H9 (cell line): ENCODE measurements around the gene IL17REL. TPM values are rescaled to one million over a fixed set of nuclear protein-coding genes. Genes with fewer than 3 reads are reported as not detected.
"Not testable (repeated sequence)": the region's sequence is repeated elsewhere in the genome, so short reads cannot be mapped to it uniquely, and the experiment has no call there.

Experiments used
- DNase-seq: peaks from one replicate; pipeline ENCODE4 v3.0.0-alpha.2; 2017
- H2AFZ ChIP-seq: one replicate; pipeline ENCODE4 v1.6.1; 2013; ENCODE audit warnings: mild to moderate bottlenecking, low read length, control low read depth, moderate library complexity
- H2AK5ac ChIP-seq: 2 replicates; pipeline ENCODE4 v1.6.1; 2013; ENCODE audit warnings: low read length, control low read depth, mixed read lengths; ENCODE audit not compliant: insufficient read length
- H2BK120ac ChIP-seq: one replicate; pipeline ENCODE4 v1.6.1; 2013; ENCODE audit warnings: low read depth, mild to moderate bottlenecking, low read length, control low read depth, inconsistent platforms; ENCODE audit not compliant: poor library complexity, severe bottlenecking
- H2BK12ac ChIP-seq: 2 replicates; pipeline ENCODE4 v1.6.1; 2013; ENCODE audit warnings: low read length, control low read depth, mixed read lengths, low read depth; ENCODE audit not compliant: insufficient read length
- H2BK15ac ChIP-seq: 2 replicates; pipeline ENCODE4 v1.6.1; 2013; ENCODE audit warnings: low read depth, low read length, control low read depth
- H2BK20ac ChIP-seq: one replicate; pipeline ENCODE4 v1.6.1; 2013; ENCODE audit warnings: low read depth, mild to moderate bottlenecking, low read length, control low read depth, inconsistent platforms; ENCODE audit not compliant: poor library complexity, severe bottlenecking
- H2BK5ac ChIP-seq: 2 replicates; pipeline ENCODE4 v1.6.1; 2013; ENCODE audit warnings: low read length, control low read depth, mixed read lengths; ENCODE audit not compliant: insufficient read length
- H3K14ac ChIP-seq: 2 replicates; pipeline ENCODE4 v1.6.1; 2013; ENCODE audit warnings: low read length, control low read depth; ENCODE audit not compliant: insufficient read depth
- H3K18ac ChIP-seq: 2 replicates; pipeline ENCODE4 v1.6.1; 2013; ENCODE audit warnings: low read depth, mild to moderate bottlenecking, mixed read lengths, low read length, control low read depth; ENCODE audit not compliant: insufficient read length
- H3K23ac ChIP-seq: 2 replicates; pipeline ENCODE4 v1.6.1; 2013; ENCODE audit warnings: low read length, control low read depth, mixed read lengths, low read depth; ENCODE audit not compliant: insufficient read length
- H3K23me2 ChIP-seq: 2 replicates; pipeline ENCODE4 v1.6.1; 2013; ENCODE audit warnings: low read depth, mild to moderate bottlenecking, mixed read lengths, low read length, control low read depth; ENCODE audit not compliant: insufficient read length, poor library complexity, severe bottlenecking
- H3K27ac ChIP-seq: 2 replicates; pipeline ENCODE4 v1.5.1; 2013; ENCODE audit warnings: low read length, control low read depth, mixed read lengths, low read depth; ENCODE audit not compliant: insufficient read length
- H3K27me3 ChIP-seq: 2 replicates; pipeline ENCODE4 v1.6.1; 2013; ENCODE audit warnings: low read length, control low read depth, inconsistent platforms; ENCODE audit not compliant: insufficient read depth
- H3K4ac ChIP-seq: 2 replicates; pipeline ENCODE4 v1.6.1; 2013; ENCODE audit warnings: low read depth, mild to moderate bottlenecking, control low read depth, inconsistent platforms, low read length, moderate library complexity
- H3K4me1 ChIP-seq: 2 replicates; pipeline ENCODE4 v1.6.1; 2013; ENCODE audit warnings: low read length, control low read depth, inconsistent platforms; ENCODE audit not compliant: insufficient read depth
- H3K4me2 ChIP-seq: 2 replicates; pipeline ENCODE4 v1.6.1; 2013; ENCODE audit warnings: low read length, control low read depth, mixed read lengths; ENCODE audit not compliant: insufficient read length, insufficient read depth
- H3K56ac ChIP-seq: 2 replicates; pipeline ENCODE4 v1.6.1; 2013; ENCODE audit warnings: low read depth, mild to moderate bottlenecking, mixed read lengths, low read length, control low read depth; ENCODE audit not compliant: insufficient read length
- H3K79me1 ChIP-seq: 2 replicates; pipeline ENCODE4 v1.6.1; 2013; ENCODE audit warnings: low read depth, mild to moderate bottlenecking, moderate library complexity, low read length, control low read depth, inconsistent platforms; ENCODE audit not compliant: insufficient read depth, poor library complexity, severe bottlenecking
- H3K79me2 ChIP-seq: 2 replicates; pipeline ENCODE4 v1.6.1; 2013; ENCODE audit warnings: low read length, control low read depth, inconsistent platforms; ENCODE audit not compliant: insufficient read depth
- H3K9ac ChIP-seq: 2 replicates; pipeline ENCODE4 v1.6.1; 2013; ENCODE audit warnings: low read length, control low read depth, mixed read lengths; ENCODE audit not compliant: insufficient read length; ENCODE audit errors: extremely low read depth
- H3K9me3 ChIP-seq: one replicate; pipeline ENCODE4 v1.6.1; 2013; ENCODE audit warnings: low read depth, low read length, inconsistent platforms; ENCODE audit not compliant: control insufficient read depth
- H3T11ph ChIP-seq: one replicate; pipeline ENCODE4 v1.6.1; 2013; ENCODE audit warnings: mild to moderate bottlenecking, low read length, control low read depth, inconsistent platforms
- H4K20me1 ChIP-seq: one replicate; pipeline ENCODE4 v1.6.1; 2013; ENCODE audit not compliant: control insufficient read depth, insufficient read length, insufficient read depth
- H4K5ac ChIP-seq: 2 replicates; pipeline ENCODE4 v1.6.1; 2013; ENCODE audit warnings: low read depth, mild to moderate bottlenecking, mixed read lengths, low read length, control low read depth; ENCODE audit not compliant: insufficient read length
- H4K8ac ChIP-seq: replicated peaks from 2 replicates; pipeline ENCODE4 v1.6.1; 2013; ENCODE audit warnings: low read length, control low read depth, mixed read lengths, low read depth; ENCODE audit not compliant: insufficient read length
- H4K91ac ChIP-seq: 2 replicates; pipeline ENCODE4 v1.6.1; 2013; ENCODE audit warnings: low read depth, mild to moderate bottlenecking, moderate library complexity, mixed read lengths, low read length, control low read depth; ENCODE audit not compliant: insufficient read length
- H3K27ac Mint-ChIP-seq, 3 experiments: 2 replicates in 2 of 3; 3 replicates in 1 of 3; pipeline ENCODE4 v1.8.0; 2020 to 2021; ENCODE audit warnings: mixed read lengths in 3 of 3, mild to moderate bottlenecking in 1 of 3, moderate library complexity in 1 of 3
- H3K27me3 Mint-ChIP-seq: 2 replicates; pipeline ENCODE4 v1.8.0; 2021; ENCODE audit warnings: low read depth, mild to moderate bottlenecking, moderate library complexity, mixed read lengths
- H3K36me3 Mint-ChIP-seq, 3 experiments: 2 replicates in 2 of 3; 3 replicates in 1 of 3; pipeline ENCODE4 v1.8.0; 2020 to 2021; ENCODE audit warnings: low read depth in 3 of 3, mixed read lengths in 3 of 3; ENCODE audit not compliant: insufficient read depth in 1 of 3
- H3K4me1 Mint-ChIP-seq, 2 experiments: 2 replicates each; pipeline ENCODE4 v1.8.0; 2020; ENCODE audit warnings: mixed read lengths in 2 of 2
- H3K4me3 Mint-ChIP-seq, 2 experiments: 2 replicates in 1 of 2; 3 replicates in 1 of 2; pipeline ENCODE4 v1.8.0; 2020 to 2021; ENCODE audit warnings: mild to moderate bottlenecking in 2 of 2, mixed read lengths in 2 of 2, moderate library complexity in 1 of 2
- H3K9me3 Mint-ChIP-seq, 2 experiments: 2 replicates in 1 of 2; 3 replicates in 1 of 2; pipeline ENCODE4 v1.8.0; 2020; ENCODE audit warnings: mild to moderate bottlenecking in 2 of 2, mixed read lengths in 2 of 2, moderate library complexity in 1 of 2
- WGBS: extraction: QIAGEN DNeasy Blood & Tissue Kit; methylation state at CpG from one replicate; pipeline ENCODE4 v1.1.7; 2013; ENCODE audit warnings: missing lambda C conversion rate, low lambda C conversion rate, mixed read lengths; ENCODE audit not compliant: insufficient read length; ENCODE audit errors: extremely low coverage; 5-methylcytosine and 5-hydroxymethylcytosine counted together
- total RNA-seq: library from RNA; stranded (reverse); gene quantifications from 2 replicates; pipeline ENCODE4 v1.2.1, GENCODE V29; 2021
- TF ChIP-seq, protein P1 (sequence below): fragments of 200-600 bp; sonication (generic); conservative IDR thresholded peaks from 3 replicates; pipeline ENCODE4 v1.8.0; 2021; ENCODE audit warnings: antibody characterized with exemption, mild to moderate bottlenecking

Gene IL17REL
- total RNA-seq, 1 experiment from 2014 or later: 0.20 TPM

- Histone ChIP-seq H2BK20ac (no peak overlapping the region), H4K91ac (no peak overlapping the region), H3K9me3 (no peaks in the 10 kb centered on the region), H3K56ac (no peak overlapping the region), H3K79me2 (no peaks in the 10 kb centered on the region), H3K18ac (no peak overlapping the region), H4K8ac (no peak overlapping the region), H2BK15ac (no peak overlapping the region), H3K4ac (no peak overlapping the region), H2BK120ac (no peak overlapping the region), H3K23ac (no peak overlapping the region), H3K79me1 (no peaks in the 10 kb centered on the region), H2BK5ac (no peak overlapping the region), H3K27me3 (peaks cover 2% of the 10 kb centered on the region; the same call in 1 of the 2 replicates), H2AFZ (no peak overlapping the region), H3T11ph (no peak overlapping the region), H3K23me2 (no peaks in the 10 kb centered on the region), H3K4me2 (peak overlapping the region; percentile 35), H2AK5ac (no peak overlapping the region), H4K20me1 (no peaks in the 10 kb centered on the region), H4K5ac (no peak overlapping the region), H2BK12ac (no peak overlapping the region), H3K4me1 (no peaks in the 10 kb centered on the region), H3K14ac (no peak overlapping the region), H3K9ac (no peak overlapping the region), H3K27ac (no peak overlapping the region)
- H3K27ac Mint-ChIP-seq: no peak overlapping the region
- H3K27me3 Mint-ChIP-seq: peaks cover 66% of the 10 kb centered on the region
- WGBS: no CpG with 5 or more reads among the region's 90 CpGs
- H3K36me3 Mint-ChIP-seq: peaks cover 0 to 8% (median 2%) of the 10 kb centered on the region in 3 experiments; a peak in 3 of 7 replicates
- peaks cover 11 to 16% of the 10 kb centered on the region in 2 experiments for H3K9me3 Mint-ChIP-seq
- DNase-seq: peak; percentile 69
- H3K4me1 Mint-ChIP-seq: peaks cover 0 to 3% of the 10 kb centered on the region in 2 experiments; a peak in 1 of 4 replicates
- H3K4me3 Mint-ChIP-seq: no peak overlapping the region
- TF ChIP-seq, protein P1, sequence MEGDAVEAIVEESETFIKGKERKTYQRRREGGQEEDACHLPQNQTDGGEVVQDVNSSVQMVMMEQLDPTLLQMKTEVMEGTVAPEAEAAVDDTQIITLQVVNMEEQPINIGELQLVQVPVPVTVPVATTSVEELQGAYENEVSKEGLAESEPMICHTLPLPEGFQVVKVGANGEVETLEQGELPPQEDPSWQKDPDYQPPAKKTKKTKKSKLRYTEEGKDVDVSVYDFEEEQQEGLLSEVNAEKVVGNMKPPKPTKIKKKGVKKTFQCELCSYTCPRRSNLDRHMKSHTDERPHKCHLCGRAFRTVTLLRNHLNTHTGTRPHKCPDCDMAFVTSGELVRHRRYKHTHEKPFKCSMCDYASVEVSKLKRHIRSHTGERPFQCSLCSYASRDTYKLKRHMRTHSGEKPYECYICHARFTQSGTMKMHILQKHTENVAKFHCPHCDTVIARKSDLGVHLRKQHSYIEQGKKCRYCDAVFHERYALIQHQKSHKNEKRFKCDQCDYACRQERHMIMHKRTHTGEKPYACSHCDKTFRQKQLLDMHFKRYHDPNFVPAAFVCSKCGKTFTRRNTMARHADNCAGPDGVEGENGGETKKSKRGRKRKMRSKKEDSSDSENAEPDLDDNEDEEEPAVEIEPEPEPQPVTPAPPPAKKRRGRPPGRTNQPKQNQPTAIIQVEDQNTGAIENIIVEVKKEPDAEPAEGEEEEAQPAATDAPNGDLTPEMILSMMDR: peak; percentile 91
These were observed 29.2 kb downstream of the IL17REL start for GRCh38 chr22:49983148-49984042.

GRCh38 chr22:49981799-49982198 lies 30.8 kb downstream of the IL17REL start:
- not testable (repeated sequence) for H3K36me3 Mint-ChIP-seq, DNase-seq, H3K27ac Mint-ChIP-seq, H4K20me1 ChIP-seq, H3K9ac ChIP-seq, H3K4ac ChIP-seq, H3K4me3 Mint-ChIP-seq, H3K18ac ChIP-seq, H3K23me2 ChIP-seq, H3K79me2 ChIP-seq, H3K4me1 ChIP-seq, H3K56ac ChIP-seq, H3K27me3 ChIP-seq, H2BK5ac ChIP-seq, H4K91ac ChIP-seq, H3K79me1 ChIP-seq, H2BK20ac ChIP-seq, H2BK15ac ChIP-seq, H3K9me3 ChIP-seq, H3T11ph ChIP-seq, H2BK120ac ChIP-seq, H4K8ac ChIP-seq, H3K4me1 Mint-ChIP-seq, H2BK12ac ChIP-seq, H2AFZ ChIP-seq, H3K27ac ChIP-seq, H3K14ac ChIP-seq, H2AK5ac ChIP-seq, H4K5ac ChIP-seq, H3K4me2 ChIP-seq, H3K23ac ChIP-seq
- no CpG with 5 or more reads among the region's 7 CpGs for WGBS
- peaks cover 60% of the 10 kb centered on the region for H3K27me3 Mint-ChIP-seq
- peaks cover 8 to 11% of the 10 kb centered on the region in 2 experiments for H3K9me3 Mint-ChIP-seq
